ENCODE data around the gene MAPK9.
A peak's percentile ranks its signal among the peaks of the same experiment; 100 is the strongest.

Gene MAPK9

GRCh38 chr5:180333661-180334060 is 41.8 kb upstream of the MAPK9 start:
- Histone ChIP-seq H3K4me3 (ENCODE audit: low read length in 2 of 2) (no peak overlapping the region), H3K27ac (ENCODE audit: low read length) (no peak overlapping the region), H3K4me1 (ENCODE audit: control insufficient read depth, insufficient read depth, low read length) (peaks cover 6% of the 10 kb centered on the region), H3K9me3 (ENCODE audit: control insufficient read depth in 2 of 2, low read length in 2 of 2) (no peaks in the 10 kb centered on the region), H3K36me3 (ENCODE audit: control insufficient read depth in 2 of 2, insufficient read depth in 2 of 2, low read length in 2 of 2) (peaks cover 19% of the 10 kb centered on the region in 2 donors), H3K9ac (ENCODE audit: low read length in 2 of 2) (no peak overlapping the region), H3K27me3 (ENCODE audit: control insufficient read depth in 1 of 2, insufficient read depth in 2 of 2, low read length in 2 of 2) (peaks cover 0 to 6% of the 10 kb centered on the region in 2 donors)

DNA sequence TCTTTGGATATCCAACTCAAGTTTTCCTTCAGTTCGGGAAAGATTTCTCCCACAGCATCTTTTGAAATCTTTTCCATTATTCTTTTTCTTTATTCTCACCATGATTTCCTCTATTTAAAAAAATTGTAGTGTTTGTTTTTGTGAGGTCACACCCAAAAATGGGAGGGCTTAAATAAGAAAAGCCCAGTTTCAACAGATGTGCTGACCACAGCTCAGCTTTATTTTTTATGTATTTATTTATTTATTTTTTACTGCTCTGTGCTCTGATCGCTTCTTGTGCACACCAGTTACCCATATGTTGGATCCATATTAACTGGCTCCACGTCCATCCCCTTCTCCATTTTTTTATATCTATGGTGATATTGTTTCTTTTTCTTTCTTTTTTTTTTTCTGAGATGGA is 41.0 kb upstream of the MAPK9 start:
- Histone ChIP-seq H3K27ac (ENCODE audit: low read length) (no peak overlapping the region), H3K4me3 (ENCODE audit: low read length in 2 of 2) (no peak overlapping the region), H3K27me3 (ENCODE audit: control insufficient read depth in 1 of 2, insufficient read depth in 2 of 2, low read length in 2 of 2) (peaks cover 0 to 6% of the 10 kb centered on the region in 2 donors), H3K36me3 (ENCODE audit: control insufficient read depth in 2 of 2, insufficient read depth in 2 of 2, low read length in 2 of 2) (peaks cover 19% of the 10 kb centered on the region in 2 donors), H3K9me3 (ENCODE audit: control insufficient read depth in 2 of 2, low read length in 2 of 2) (no peaks in the 10 kb centered on the region), H3K4me1 (ENCODE audit: control insufficient read depth, insufficient read depth, low read length) (peaks cover 6% of the 10 kb centered on the region), H3K9ac (ENCODE audit: low read length in 2 of 2) (no peak overlapping the region)

DNA sequence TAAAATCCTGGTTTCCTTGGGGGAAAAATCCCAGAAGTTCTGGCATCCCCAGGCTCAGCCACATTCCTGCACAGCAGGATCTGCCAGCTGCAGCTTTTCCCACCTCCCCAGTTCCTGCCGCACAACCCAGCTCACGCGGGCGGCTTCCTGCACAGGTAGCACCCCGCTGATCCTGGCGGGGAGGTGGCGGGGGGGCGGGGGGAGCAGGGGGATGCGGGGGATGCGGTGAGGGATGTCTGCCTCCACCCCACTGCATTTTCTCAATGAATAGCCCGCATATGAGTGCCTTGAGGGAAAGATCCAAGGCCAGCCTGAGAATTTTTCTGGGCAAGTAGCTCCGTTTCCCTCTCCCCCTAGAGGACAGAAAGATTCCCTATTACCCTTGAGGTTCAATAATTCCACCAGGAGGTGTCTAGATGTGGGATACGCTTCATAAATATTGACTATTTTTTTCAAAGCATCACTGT is 40.2 kb upstream of the MAPK9 start:
- Histone ChIP-seq H3K27me3 (ENCODE audit: control insufficient read depth in 1 of 2, insufficient read depth in 2 of 2, low read length in 2 of 2) (peaks cover 0 to 6% of the 10 kb centered on the region in 2 donors), H3K9me3 (ENCODE audit: control insufficient read depth in 2 of 2, low read length in 2 of 2) (no peaks in the 10 kb centered on the region), H3K27ac (ENCODE audit: low read length) (no peak overlapping the region), H3K4me1 (ENCODE audit: control insufficient read depth, insufficient read depth, low read length) (peaks cover 6% of the 10 kb centered on the region), H3K36me3 (ENCODE audit: control insufficient read depth in 2 of 2, insufficient read depth in 2 of 2, low read length in 2 of 2) (peaks cover 17 to 19% of the 10 kb centered on the region in 2 donors), H3K9ac (ENCODE audit: low read length in 2 of 2) (no peak overlapping the region), H3K4me3 (ENCODE audit: low read length in 2 of 2) (no peak overlapping the region)

GRCh38 chr5:180331647-180331950 is 39.7 kb upstream of the MAPK9 start:
- Histone ChIP-seq H3K4me3 (ENCODE audit: low read length in 2 of 2) (no peak overlapping the region), H3K27ac (ENCODE audit: low read length) (no peak overlapping the region), H3K36me3 (ENCODE audit: control insufficient read depth in 2 of 2, insufficient read depth in 2 of 2, low read length in 2 of 2) (peaks cover 15 to 19% of the 10 kb centered on the region in 2 donors), H3K9ac (ENCODE audit: low read length in 2 of 2) (no peak overlapping the region), H3K27me3 (ENCODE audit: control insufficient read depth in 1 of 2, insufficient read depth in 2 of 2, low read length in 2 of 2) (peaks cover 0 to 6% of the 10 kb centered on the region in 2 donors), H3K9me3 (ENCODE audit: control insufficient read depth in 2 of 2, low read length in 2 of 2) (no peaks in the 10 kb centered on the region), H3K4me1 (ENCODE audit: control insufficient read depth, insufficient read depth, low read length) (peaks cover 6% of the 10 kb centered on the region)

DNA sequence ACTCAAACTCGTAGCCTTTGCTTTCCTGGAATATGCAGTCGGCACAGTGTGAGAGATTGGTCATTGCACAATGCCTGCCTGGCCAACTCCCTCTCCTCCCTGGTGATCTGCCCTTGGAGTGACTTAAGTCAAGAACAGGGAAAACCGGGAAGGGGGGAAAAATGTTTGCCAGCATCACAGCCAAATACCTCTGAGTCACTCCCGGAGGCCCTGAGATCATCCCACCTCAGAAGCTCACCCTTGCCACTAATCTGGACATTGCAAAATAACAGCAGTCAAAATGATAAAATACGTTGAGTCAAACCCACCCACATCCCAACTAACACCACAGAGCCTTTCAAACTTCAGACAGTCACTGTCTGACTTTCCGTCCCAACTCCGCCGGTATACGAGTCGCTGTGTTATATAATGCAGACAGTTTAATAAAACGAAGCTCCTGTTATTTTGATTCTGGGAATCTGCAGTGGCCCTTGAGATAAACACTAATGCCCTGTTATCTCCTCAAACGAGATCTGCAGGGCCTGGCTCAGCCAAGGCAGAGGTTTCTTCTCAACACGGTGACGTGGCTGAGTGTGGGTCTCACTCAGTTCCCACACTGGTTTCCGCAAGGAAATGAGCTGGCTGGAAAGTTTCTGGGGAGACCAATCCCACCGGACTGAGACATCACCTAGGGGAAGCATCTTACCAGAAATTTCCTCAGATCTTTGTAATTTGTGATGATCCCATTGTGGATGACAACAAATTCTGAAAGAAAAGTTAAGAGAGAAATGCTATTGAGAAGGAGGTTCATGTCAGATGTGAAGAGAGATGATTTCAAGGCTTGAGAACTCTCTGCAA is 39.1 kb upstream of the MAPK9 start:
- no peak overlapping the region for H3K9ac ChIP-seq (ENCODE audit: low read length in 2 of 2)
- peaks cover 6% of the 10 kb centered on the region for H3K4me1 ChIP-seq (ENCODE audit: control insufficient read depth, insufficient read depth, low read length)
- peak overlapping the region; percentile 31 for H3K27ac ChIP-seq (ENCODE audit: low read length)

GRCh38 chr5:180330270-180330648 is 38.4 kb upstream of the MAPK9 start:
- no peaks in the 10 kb centered on the region for H3K9me3 ChIP-seq (ENCODE audit: control insufficient read depth in 2 of 2, low read length in 2 of 2)
- no peak overlapping the region for H3K4me3 ChIP-seq (ENCODE audit: low read length in 2 of 2)
- H3K9ac ChIP-seq (ENCODE audit: low read length in 2 of 2) = no peak overlapping the region
- peak overlapping the region; percentile 31 for H3K27ac ChIP-seq (ENCODE audit: low read length)
- peaks cover 8 to 11% of the 10 kb centered on the region in 2 donors for H3K36me3 ChIP-seq (ENCODE audit: control insufficient read depth in 2 of 2, insufficient read depth in 2 of 2, low read length in 2 of 2)
- H3K27me3 ChIP-seq (ENCODE audit: control insufficient read depth in 1 of 2, insufficient read depth in 2 of 2, low read length in 2 of 2) = peaks cover 0 to 6% of the 10 kb centered on the region in 2 donors
- peaks cover 6% of the 10 kb centered on the region for H3K4me1 ChIP-seq (ENCODE audit: control insufficient read depth, insufficient read depth, low read length)

More for the DNA sequence above, 39.1 kb upstream of the MAPK9 start:
- peaks cover 0 to 6% of the 10 kb centered on the region in 2 donors for H3K27me3 ChIP-seq (ENCODE audit: control insufficient read depth in 1 of 2, insufficient read depth in 2 of 2, low read length in 2 of 2)
- peak overlapping the region in 1 of 2 donors; percentile 22 for H3K4me3 ChIP-seq (ENCODE audit: low read length in 2 of 2)
- no peaks in the 10 kb centered on the region for H3K9me3 ChIP-seq (ENCODE audit: control insufficient read depth in 2 of 2, low read length in 2 of 2)
- H3K36me3 ChIP-seq (ENCODE audit: control insufficient read depth in 2 of 2, insufficient read depth in 2 of 2, low read length in 2 of 2) = peaks cover 13 to 15% of the 10 kb centered on the region in 2 donors

DNA sequence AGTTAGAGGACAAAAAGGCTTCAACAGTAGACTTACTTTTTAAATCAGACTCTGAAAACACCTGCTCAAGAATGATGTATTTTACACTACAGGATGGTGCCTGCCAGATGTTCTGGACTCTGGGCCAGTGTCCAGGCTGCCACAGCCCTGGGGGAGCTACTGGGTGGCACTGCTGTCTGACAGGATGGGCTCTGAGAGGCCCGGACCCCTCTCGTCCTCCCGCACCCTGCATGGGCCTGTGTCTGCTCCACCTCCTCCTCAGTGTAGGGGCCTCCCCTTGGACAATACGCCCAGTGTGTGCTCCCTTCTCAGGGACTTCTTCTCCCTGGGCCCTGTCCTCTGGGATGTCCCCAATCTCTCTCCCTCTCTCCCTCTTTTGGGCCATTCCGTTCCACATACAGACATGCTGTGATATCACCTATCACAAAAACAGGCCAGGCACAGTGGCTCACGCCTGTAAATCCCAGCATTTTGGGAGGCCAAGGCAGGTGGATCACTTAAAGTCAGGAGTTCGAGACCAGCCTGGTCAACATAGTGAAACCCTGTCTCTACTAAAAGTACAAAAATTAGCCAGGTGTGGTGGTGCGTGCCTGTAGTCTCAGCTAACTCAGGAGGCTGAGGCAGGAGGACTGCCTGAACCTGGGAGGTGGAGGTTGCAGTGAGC is 37.9 kb upstream of the MAPK9 start:
- Histone ChIP-seq H3K27ac (ENCODE audit: low read length) (no peak overlapping the region), H3K4me3 (ENCODE audit: low read length in 2 of 2) (no peak overlapping the region), H3K36me3 (ENCODE audit: control insufficient read depth in 2 of 2, insufficient read depth in 2 of 2, low read length in 2 of 2) (peaks cover 7 to 10% of the 10 kb centered on the region in 2 donors), H3K4me1 (ENCODE audit: control insufficient read depth, insufficient read depth, low read length) (peaks cover 6% of the 10 kb centered on the region), H3K9ac (ENCODE audit: low read length in 2 of 2) (no peak overlapping the region), H3K9me3 (ENCODE audit: control insufficient read depth in 2 of 2, low read length in 2 of 2) (no peaks in the 10 kb centered on the region), H3K27me3 (ENCODE audit: control insufficient read depth in 1 of 2, insufficient read depth in 2 of 2, low read length in 2 of 2) (peaks cover 0 to 6% of the 10 kb centered on the region in 2 donors)

DNA sequence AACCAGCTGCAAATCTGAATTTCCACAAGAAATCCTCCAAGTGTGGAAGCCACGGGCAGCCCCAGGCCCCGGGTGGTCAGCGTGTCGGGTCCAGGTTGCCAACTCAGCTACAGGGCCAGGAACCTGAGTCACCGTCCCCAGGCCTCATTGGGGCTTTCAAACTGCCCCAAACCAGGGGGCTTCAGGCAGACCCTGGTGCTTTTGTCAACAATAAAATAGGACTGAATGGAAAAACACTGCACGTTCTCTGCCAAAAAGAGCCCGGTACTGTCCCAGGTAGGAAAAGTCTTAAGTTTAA is 37.2 kb upstream of the MAPK9 start:
- Histone ChIP-seq H3K9ac (ENCODE audit: low read length in 2 of 2) (no peak overlapping the region), H3K9me3 (ENCODE audit: control insufficient read depth in 2 of 2, low read length in 2 of 2) (no peaks in the 10 kb centered on the region), H3K4me1 (ENCODE audit: control insufficient read depth, insufficient read depth, low read length) (peaks cover 6% of the 10 kb centered on the region), H3K27ac (ENCODE audit: low read length) (no peak overlapping the region), H3K27me3 (ENCODE audit: control insufficient read depth in 1 of 2, insufficient read depth in 2 of 2, low read length in 2 of 2) (peaks cover 0 to 4% of the 10 kb centered on the region in 2 donors), H3K36me3 (ENCODE audit: control insufficient read depth in 2 of 2, insufficient read depth in 2 of 2, low read length in 2 of 2) (peaks cover 4 to 6% of the 10 kb centered on the region in 2 donors), H3K4me3 (ENCODE audit: low read length in 2 of 2) (no peak overlapping the region)

GRCh38 chr5:180328296-180329137 is 36.6 kb upstream of the MAPK9 start:
- H3K27me3 ChIP-seq (ENCODE audit: control insufficient read depth in 1 of 2, insufficient read depth in 2 of 2, low read length in 2 of 2) = no peaks in the 10 kb centered on the region
- peaks cover 6% of the 10 kb centered on the region for H3K4me1 ChIP-seq (ENCODE audit: control insufficient read depth, insufficient read depth, low read length)
- H3K4me3 ChIP-seq (ENCODE audit: low read length in 2 of 2) = no peak overlapping the region
- H3K9ac ChIP-seq (ENCODE audit: low read length in 2 of 2) = no peak overlapping the region
- H3K27ac ChIP-seq (ENCODE audit: low read length) = no peak overlapping the region
- H3K36me3 ChIP-seq (ENCODE audit: control insufficient read depth in 2 of 2, insufficient read depth in 2 of 2, low read length in 2 of 2) = peaks cover 2 to 6% of the 10 kb centered on the region in 2 donors
- H3K9me3 ChIP-seq (ENCODE audit: control insufficient read depth in 2 of 2, low read length in 2 of 2) = no peaks in the 10 kb centered on the region

DNA sequence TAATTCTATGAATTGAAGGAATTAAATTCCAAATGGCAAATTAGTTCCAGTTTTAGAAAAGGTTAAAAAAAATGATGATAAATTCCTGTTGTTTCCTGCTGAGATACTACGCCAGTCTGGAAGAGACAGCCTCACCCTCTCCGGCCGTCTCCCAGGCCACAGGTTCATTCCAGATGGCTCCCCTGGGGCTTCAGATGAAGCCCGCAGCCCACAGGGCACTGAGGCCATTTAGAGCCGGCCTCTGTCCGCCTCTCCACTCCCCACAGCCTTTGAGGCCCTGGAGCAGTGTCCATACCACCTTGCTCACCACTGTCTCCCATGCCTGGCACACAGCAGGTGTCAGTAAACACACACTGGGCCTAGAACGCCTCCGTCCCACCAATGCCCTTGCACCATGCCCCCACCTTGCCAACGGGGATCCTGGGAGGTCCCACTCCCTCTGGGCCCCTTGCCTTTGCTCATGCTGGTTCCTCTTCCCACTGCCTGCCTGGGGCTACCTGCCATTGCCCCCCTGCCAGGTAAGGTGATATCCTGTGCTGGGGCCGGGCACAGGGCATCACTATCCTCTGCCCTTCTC is 35.2 kb upstream of the MAPK9 start:
- H3K27me3 ChIP-seq (ENCODE audit: control insufficient read depth in 1 of 2, insufficient read depth in 2 of 2, low read length in 2 of 2) = no peaks in the 10 kb centered on the region
- no peak overlapping the region for H3K27ac ChIP-seq (ENCODE audit: low read length)
- no peak overlapping the region for H3K9ac ChIP-seq (ENCODE audit: low read length in 2 of 2)
- peaks cover 6% of the 10 kb centered on the region for H3K4me1 ChIP-seq (ENCODE audit: control insufficient read depth, insufficient read depth, low read length)
- peaks cover 3 to 6% of the 10 kb centered on the region in 2 donors for H3K36me3 ChIP-seq (ENCODE audit: control insufficient read depth in 2 of 2, insufficient read depth in 2 of 2, low read length in 2 of 2)
- no peak overlapping the region for H3K4me3 ChIP-seq (ENCODE audit: low read length in 2 of 2)
- no peaks in the 10 kb centered on the region for H3K9me3 ChIP-seq (ENCODE audit: control insufficient read depth in 2 of 2, low read length in 2 of 2)

Data from stomach smooth muscle (tissue), 2 donors.